Fibroblast of villous mesenchyme (primary cell): ENCODE measurements around the gene NOM1. TPM values are rescaled to one million over a fixed set of nuclear protein-coding genes. Genes with fewer than 3 reads are reported as not detected.

ENCODE experiments used
- DNase-seq: peaks from one replicate; pipeline ENCODE4 v3.0.0-alpha.2; 2010; ENCODE audit warnings: low read depth
- H3K4me3 ChIP-seq: 2 replicates; pipeline ENCODE4 v1.5.1; 2011; ENCODE audit warnings: low read depth, mild to moderate bottlenecking, low read length
- CTCF ChIP-seq: IDR thresholded peaks from 2 replicates; pipeline ENCODE4 v1.5.1; 2012; ENCODE audit warnings: low read depth, mild to moderate bottlenecking, low read length; ENCODE audit not compliant: insufficient read depth
- total RNA-seq: library from RNA; depleted of rRNA; stranded (reverse); fragments of >200 nt; gene quantifications from 2 replicates; pipeline ENCODE4 v1.2.3, GENCODE V29; 2012

Gene NOM1
- total RNA-seq, 1 donor: 19.0 TPM

DNA sequence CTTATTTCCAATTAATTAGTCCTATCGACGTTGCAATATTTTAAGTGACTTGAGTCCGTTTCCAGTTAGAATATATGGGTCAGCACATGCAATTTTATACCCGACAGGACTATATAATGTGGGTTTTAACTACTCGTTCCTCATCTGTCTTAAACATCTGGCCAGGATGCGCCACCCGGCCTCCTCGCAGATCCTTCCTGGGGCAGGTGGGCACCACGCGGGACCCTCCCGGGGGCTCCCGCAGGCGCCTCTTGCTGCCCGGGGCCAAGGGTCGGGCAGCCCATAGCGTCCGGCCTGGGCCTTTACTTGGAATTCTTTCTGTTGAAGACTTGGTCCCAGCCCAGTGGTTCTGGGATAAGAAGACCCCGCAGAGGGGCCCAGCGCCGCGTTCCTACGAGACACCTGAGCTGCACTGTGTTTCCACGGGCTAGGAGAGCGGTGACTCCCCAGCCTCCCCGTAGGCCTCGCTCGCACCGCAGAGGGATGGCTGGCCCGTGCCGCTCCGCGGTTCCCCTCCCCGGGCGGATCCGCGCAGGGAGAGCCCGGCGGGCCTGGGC lies 71.1 kb downstream of the NOM1 start:
- no peak overlapping the region for H3K4me3 ChIP-seq
- DNase-seq: no peak
- no peak for TF ChIP-seq CTCF

DNA sequence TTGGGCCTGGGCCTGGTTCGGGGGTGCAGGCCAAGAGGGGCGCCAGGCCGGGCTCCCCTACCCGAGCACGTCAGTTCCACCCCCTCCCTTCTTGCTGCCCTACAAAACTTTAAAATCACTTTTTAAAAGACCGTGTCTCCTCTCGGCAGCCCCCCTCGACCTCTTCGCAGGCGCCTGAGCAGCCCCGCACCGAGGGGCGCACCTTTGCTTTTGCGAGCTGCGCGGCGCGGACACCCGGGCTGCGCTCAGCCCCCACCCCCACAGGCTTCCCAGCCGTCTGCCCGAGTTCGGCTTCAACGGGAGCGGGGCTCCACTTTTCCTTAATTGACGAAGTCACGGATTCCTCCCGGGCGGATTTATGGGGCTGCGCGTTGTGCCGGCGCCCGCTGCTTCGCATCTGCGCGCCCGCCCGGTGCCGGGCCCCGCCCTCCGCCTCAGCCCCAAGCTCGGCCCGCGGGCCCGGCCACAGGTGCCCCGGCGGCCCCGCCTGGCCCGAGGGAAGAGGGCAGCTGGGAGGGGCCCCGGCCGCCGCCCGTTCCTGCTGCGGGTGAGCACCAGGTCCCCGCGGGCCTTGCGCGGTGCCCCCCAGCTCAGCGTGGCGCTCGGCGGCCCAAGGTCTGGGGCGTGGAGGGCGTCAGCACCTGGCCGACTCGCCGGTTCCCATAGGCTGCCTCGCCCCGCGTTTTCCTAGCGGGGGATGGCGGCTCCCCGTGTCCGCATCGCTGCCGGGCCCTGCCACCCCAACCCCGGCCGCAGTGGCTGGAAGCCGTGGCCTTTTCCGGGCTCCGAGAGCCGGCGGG lies 71.8 kb downstream of the NOM1 start:
- no peak for DNase-seq
- no peak for TF ChIP-seq CTCF

DNA sequence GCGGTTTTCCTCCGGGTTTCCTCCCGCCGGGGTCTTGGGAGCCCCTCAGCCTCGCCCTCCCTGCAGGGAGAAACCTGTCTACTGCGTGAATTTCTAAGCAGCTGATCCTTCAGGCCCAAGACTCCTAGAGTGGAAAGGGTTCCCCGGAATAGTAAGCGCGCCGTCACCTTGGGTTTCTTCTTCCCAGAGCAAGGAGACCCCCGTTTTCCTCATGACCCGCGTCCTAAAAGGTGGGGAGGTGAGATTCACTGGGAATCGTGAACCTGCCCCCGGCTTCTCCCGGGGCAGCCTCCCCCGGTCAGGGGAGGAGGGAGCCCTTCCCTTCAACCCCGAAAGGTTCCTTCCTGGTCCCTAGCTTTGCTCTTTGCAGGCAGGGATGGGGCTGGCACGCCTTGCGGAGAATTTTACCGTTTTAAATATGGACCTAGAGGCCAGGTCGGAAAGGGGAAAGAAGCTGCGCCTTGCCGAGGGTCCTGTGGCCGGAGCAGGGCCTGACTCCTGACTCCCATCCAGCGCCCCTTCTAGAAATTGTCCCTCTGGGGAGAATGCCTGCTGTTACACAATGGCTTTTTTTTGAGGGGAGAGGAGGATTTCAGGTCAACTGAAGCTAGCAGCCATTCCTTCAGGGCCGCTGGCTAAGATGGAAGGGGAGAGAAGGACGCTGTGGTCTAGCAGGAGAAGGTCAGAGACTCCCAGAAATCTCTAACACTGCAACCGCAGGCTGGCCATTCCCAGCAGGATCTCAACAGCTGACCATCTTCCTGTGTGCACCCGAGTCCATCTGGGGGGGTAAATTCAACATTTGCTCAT lies 72.6 kb downstream of the NOM1 start:
- no peak overlapping the region for H3K4me3 ChIP-seq
- DNase-seq: no peak
- TF ChIP-seq CTCF: no peak

More for the DNA sequence above, 71.8 kb downstream of the NOM1 start:
- no peak overlapping the region for H3K4me3 ChIP-seq

Other genes with a start within 250 kb of the NOM1 start
- 25.1 and 43.6 TPM in 2 replicates for gene LMBR1, start 56.5 kb upstream of the NOM1 start, total RNA-seq
- gene MNX1, start 61.0 kb downstream of the NOM1 start, total RNA-seq: not detected in 2 replicates
- 92.8 and 150 TPM in 2 replicates for gene UBE3C, start 189.2 kb downstream of the NOM1 start, total RNA-seq